ENCODE data around the gene MINDY1. TPM values are rescaled to one million over a fixed set of nuclear protein-coding genes. Genes with fewer than 3 reads are reported as not detected.

The MINDY1 gene
- total RNA-seq, 1 donor from 2014 or later, result 10.7 TPM

DNA sequence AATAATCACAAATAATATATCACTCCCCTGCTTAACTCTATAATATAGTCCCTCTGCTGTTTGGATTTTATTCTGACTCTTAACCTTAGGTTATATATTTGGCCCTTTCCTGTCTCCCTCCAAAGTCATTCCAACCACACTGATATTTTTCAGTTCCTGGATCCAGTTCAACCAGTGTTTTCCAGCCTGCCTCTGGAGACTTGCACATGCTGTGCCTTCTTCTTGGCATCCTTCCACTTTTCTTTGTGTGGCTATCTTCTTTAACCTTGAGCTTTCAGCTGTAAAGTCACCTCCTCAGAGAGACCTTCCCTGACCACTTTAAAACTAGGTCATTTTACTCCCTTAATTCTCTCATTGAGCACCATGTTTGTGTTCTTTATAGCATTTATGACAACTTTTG, 51.4 kb downstream of the MINDY1 start:
- intact Hi-C loops (cut with micrococcal nuclease), result no loop called here
- Mint-ChIP-seq H3K9me3 (no peaks in the 10 kb centered on the region), H3K27me3 (no peaks in the 10 kb centered on the region), H3K4me3 (no peak overlapping the region), H3K36me3 (ENCODE audit: low read depth) (peaks cover 82% of the 10 kb centered on the region), H3K27ac (peak overlapping the region; percentile 6), H3K4me1 (no peaks in the 10 kb centered on the region)
- ATAC-seq (ENCODE audit: low read depth), result no peak
- ChIA-PET POLR2A (no interaction called here), CTCF (interaction anchor here (0.7 kb wide), 1 partner anchor 53 kb away, joined by 3 read pairs; no protein-coding TSS in a partner anchor)
- TF ChIP-seq, protein P1, sequence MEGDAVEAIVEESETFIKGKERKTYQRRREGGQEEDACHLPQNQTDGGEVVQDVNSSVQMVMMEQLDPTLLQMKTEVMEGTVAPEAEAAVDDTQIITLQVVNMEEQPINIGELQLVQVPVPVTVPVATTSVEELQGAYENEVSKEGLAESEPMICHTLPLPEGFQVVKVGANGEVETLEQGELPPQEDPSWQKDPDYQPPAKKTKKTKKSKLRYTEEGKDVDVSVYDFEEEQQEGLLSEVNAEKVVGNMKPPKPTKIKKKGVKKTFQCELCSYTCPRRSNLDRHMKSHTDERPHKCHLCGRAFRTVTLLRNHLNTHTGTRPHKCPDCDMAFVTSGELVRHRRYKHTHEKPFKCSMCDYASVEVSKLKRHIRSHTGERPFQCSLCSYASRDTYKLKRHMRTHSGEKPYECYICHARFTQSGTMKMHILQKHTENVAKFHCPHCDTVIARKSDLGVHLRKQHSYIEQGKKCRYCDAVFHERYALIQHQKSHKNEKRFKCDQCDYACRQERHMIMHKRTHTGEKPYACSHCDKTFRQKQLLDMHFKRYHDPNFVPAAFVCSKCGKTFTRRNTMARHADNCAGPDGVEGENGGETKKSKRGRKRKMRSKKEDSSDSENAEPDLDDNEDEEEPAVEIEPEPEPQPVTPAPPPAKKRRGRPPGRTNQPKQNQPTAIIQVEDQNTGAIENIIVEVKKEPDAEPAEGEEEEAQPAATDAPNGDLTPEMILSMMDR (IDR thresholded peaks at IDR 0.05), result no peak
- DNase-seq, result no peak

- H3K27ac Mint-ChIP-seq, result no peak overlapping the region
- no peaks in the 10 kb centered on the region for H3K27me3 Mint-ChIP-seq
- H3K4me1 Mint-ChIP-seq, result no peaks in the 10 kb centered on the region
- H3K4me3 Mint-ChIP-seq, result no peak overlapping the region
- ATAC-seq (ENCODE audit: low read depth) (no peak), DNase-seq (no peak)
- intact Hi-C loops (cut with micrococcal nuclease), result no loop called here
- ChIA-PET POLR2A (interaction anchor here (0.6 kb wide), 1 partner anchor 19 kb away, joined by 3 read pairs; no protein-coding TSS in a partner anchor), CTCF (no interaction called here)
- peaks cover 83% of the 10 kb centered on the region for H3K36me3 Mint-ChIP-seq (ENCODE audit: low read depth)
- TF ChIP-seq, protein P1 (IDR thresholded peaks at IDR 0.05), result no peak
- H3K9me3 Mint-ChIP-seq, result no peaks in the 10 kb centered on the region
Observed at GRCh38 chr1:150954708-150955107, 52.0 kb downstream of the MINDY1 start.

Other genes starting within 250 kb of the MINDY1 start
- gene CTSS, start 241.1 kb downstream of the MINDY1 start, total RNA-seq, result 162 and 165 TPM in 2 replicates
- gene CTSK, start 198.6 kb downstream of the MINDY1 start, total RNA-seq, result 2.1 and 3.5 TPM in 2 replicates
- 35.9 and 40.5 TPM in 2 replicates for gene ARNT, start 130.3 kb downstream of the MINDY1 start, total RNA-seq
- not detected in 2 replicates for gene CTXND2, start 119.8 kb downstream of the MINDY1 start, total RNA-seq
- 101 and 105 TPM in 2 replicates for gene SETDB1, start 80.5 kb downstream of the MINDY1 start, total RNA-seq
- gene CERS2, start 32.1 kb downstream of the MINDY1 start, total RNA-seq, result 95.5 and 106 TPM in 2 replicates
- not detected in 2 replicates for gene ANXA9, start 24.6 kb downstream of the MINDY1 start, total RNA-seq
- gene PRUNE1, start 1.5 kb upstream of the MINDY1 start, total RNA-seq, result 12.9 and 14.2 TPM in 2 replicates
- gene BNIPL, start 29.7 kb upstream of the MINDY1 start, total RNA-seq, result 1.00 and 1.2 TPM in 2 replicates
- 2.4 and 2.5 TPM in 2 replicates for gene C1orf56, start 40.8 kb upstream of the MINDY1 start, total RNA-seq
- 139 and 148 TPM in 2 replicates for gene CDC42SE1, start 52.7 kb upstream of the MINDY1 start, total RNA-seq
- gene MLLT11, start 53.5 kb upstream of the MINDY1 start, total RNA-seq, result 0.59 and 0.67 TPM in 2 replicates
- gene GABPB2, start 63.9 kb upstream of the MINDY1 start, total RNA-seq, result 13.8 and 17.4 TPM in 2 replicates
- 0.59 and 0.67 TPM in 2 replicates for gene SEMA6C, start 139.7 kb upstream of the MINDY1 start, total RNA-seq
- gene TNFAIP8L2, start 149.7 kb upstream of the MINDY1 start, total RNA-seq, result 8.5 and 9.3 TPM in 2 replicates
- gene LYSMD1, start 159.0 kb upstream of the MINDY1 start, total RNA-seq, result 4.9 and 5.4 TPM in 2 replicates
- gene SCNM1, start 159.2 kb upstream of the MINDY1 start, total RNA-seq, result 52.8 and 58.2 TPM in 2 replicates
- 3.8 and 4.4 TPM in 2 replicates for gene TMOD4, start 169.1 kb upstream of the MINDY1 start, total RNA-seq
- gene VPS72, start 183.3 kb upstream of the MINDY1 start, total RNA-seq, result 58.8 and 72.1 TPM in 2 replicates
- 63.2 and 77.7 TPM in 2 replicates for gene PIP5K1A, start 191.7 kb upstream of the MINDY1 start, total RNA-seq
- 189 and 201 TPM in 2 replicates for gene PSMD4, start 247.8 kb upstream of the MINDY1 start, total RNA-seq

Measured in activated B cell treated with CpG ODN at 0.5 μM for 24 hours (primary cell).